Fibroblast of peridontal ligament (primary cell): ENCODE measurements around the gene XPR1.

Experiments
- DNase-seq: peaks from one replicate; pipeline ENCODE4 v3.0.0-alpha.2; 2010; ENCODE audit errors: extremely low read depth

XPR1 gene

GRCh38 chr1:180631766-180632325 is at the start of gene XPR1:
XPR1 (plus strand) TSS chr1:180632022; CDS start chr1:180632202, 180 bp downstream.
- peak; percentile 98 for DNase-seq

GRCh38 chr1:180584869-180585268 is 47.0 kb upstream of the XPR1 start:
- DNase-seq = no peak

GRCh38 chr1:180585994-180586359 is 45.8 kb upstream of the XPR1 start:
- no peak for DNase-seq

GRCh38 chr1:180586671-180587155 is 45.1 kb upstream of the XPR1 start:
- DNase-seq = peak; percentile 54

GRCh38 chr1:180588121-180588520 is 43.7 kb upstream of the XPR1 start:
- no peak for DNase-seq

- DNase-seq = no peak
These were observed 40.9 kb upstream of the XPR1 start for GRCh38 chr1:180590889-180591288.

GRCh38 chr1:180593382-180593781 is 38.4 kb upstream of the XPR1 start:
- DNase-seq = no peak

GRCh38 chr1:180594723-180595122 is 37.1 kb upstream of the XPR1 start:
- no peak for DNase-seq

- DNase-seq = no peak
These were observed 35.9 kb upstream of the XPR1 start for GRCh38 chr1:180595966-180596365.

- no peak for DNase-seq
These were observed 34.3 kb upstream of the XPR1 start for GRCh38 chr1:180597520-180597919.

- no peak for DNase-seq
These were observed 33.4 kb upstream of the XPR1 start for GRCh38 chr1:180598333-180598974.

GRCh38 chr1:180600343-180600742 is 31.5 kb upstream of the XPR1 start:
- DNase-seq = no peak

- DNase-seq = no peak
These were observed 30.3 kb upstream of the XPR1 start for GRCh38 chr1:180601512-180601911.

- DNase-seq = no peak
These were observed 28.5 kb upstream of the XPR1 start for GRCh38 chr1:180603223-180603849.

GRCh38 chr1:180603850-180604226 is 28.0 kb upstream of the XPR1 start:
- no peak for DNase-seq

GRCh38 chr1:180606155-180606554 is 25.7 kb upstream of the XPR1 start:
- DNase-seq = no peak

- DNase-seq = peak; percentile 40
These were observed 21.9 kb upstream of the XPR1 start for GRCh38 chr1:180609643-180610555.

- no peak for DNase-seq
These were observed 21.2 kb upstream of the XPR1 start for GRCh38 chr1:180610556-180611015.

- no peak for DNase-seq
These were observed 20.5 kb upstream of the XPR1 start for GRCh38 chr1:180611016-180611930.

GRCh38 chr1:180612632-180613031 is 19.2 kb upstream of the XPR1 start:
- DNase-seq = no peak

- DNase-seq = peak; percentile 13
These were observed 17.1 kb upstream of the XPR1 start for GRCh38 chr1:180614730-180615129.
